HG02943 (cell line): ENCODE results near the gene MSI2.

ENCODE experiments used
- ATAC-seq: cut with Tn5 transposase; IDR thresholded peaks from one replicate; pipeline ENCODE4 v1.9.1; 2021; ENCODE audit warnings: mild to moderate bottlenecking, low read depth, moderate library complexity; ENCODE audit not compliant: unreplicated experiment

MSI2 gene

GRCh38 chr17:57269052-57269451 lies 12.7 kb downstream of the MSI2 start:
- no peak for ATAC-seq

DNA sequence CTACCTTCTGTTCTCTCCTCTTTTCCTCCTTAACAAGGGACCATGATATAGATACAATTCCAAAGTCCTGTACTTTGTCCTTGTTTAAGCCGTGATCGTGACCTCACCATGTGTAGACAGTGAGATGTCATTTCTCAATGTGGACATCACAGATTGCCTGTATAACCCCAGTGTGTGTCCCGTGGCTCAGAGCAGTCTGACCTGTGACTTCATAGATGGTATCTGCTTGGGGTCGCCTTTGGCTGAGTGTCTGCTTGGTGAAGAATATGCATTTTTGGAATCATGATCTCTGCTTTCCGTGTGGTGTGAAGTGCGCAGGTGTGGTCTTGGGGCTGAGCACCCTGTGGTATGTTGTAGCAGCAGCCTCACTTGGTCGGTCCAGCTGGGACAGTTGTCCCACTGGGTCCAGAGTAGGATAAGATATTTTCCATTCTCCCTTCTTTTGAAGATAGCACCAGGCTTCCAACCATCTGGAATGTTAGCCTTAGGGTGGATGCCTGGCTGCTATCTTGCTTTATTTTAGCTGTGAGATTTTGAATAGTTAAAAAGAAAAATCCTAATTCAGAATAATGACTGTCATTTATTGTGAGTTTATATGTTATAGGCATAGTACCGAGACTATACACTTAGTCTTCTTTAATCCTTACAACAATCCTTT lies 13.4 kb downstream of the MSI2 start:
- ATAC-seq, result no peak

- ATAC-seq, result no peak
These were observed 14.5 kb downstream of the MSI2 start for GRCh38 chr17:57270801-57271245.

- ATAC-seq, result no peak
These were observed 15.5 kb downstream of the MSI2 start for GRCh38 chr17:57271821-57272220.

GRCh38 chr17:57273490-57273889 lies 17.2 kb downstream of the MSI2 start:
- ATAC-seq, result no peak

DNA sequence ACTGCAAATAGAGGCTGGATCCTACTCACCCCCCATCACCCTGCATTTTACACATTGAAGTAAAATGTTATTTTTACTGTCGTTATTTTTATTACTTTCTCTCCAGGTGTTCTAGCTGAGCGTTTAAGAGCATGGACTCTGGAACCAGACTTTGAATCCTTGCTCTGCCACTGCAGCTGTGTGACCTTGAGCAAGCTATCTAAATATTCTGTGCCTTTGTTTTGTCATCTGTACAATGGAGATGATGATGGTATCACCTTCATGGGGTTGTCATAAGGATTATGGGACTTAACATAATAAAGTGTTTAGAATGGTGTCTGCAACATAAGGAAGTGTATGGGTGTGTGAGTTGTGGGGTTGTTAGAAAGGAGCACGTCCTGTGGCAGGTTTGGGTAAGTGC lies 17.8 kb downstream of the MSI2 start:
- ATAC-seq, result no peak

GRCh38 chr17:57275071-57275764 lies 18.9 kb downstream of the MSI2 start:
- ATAC-seq, result no peak

DNA sequence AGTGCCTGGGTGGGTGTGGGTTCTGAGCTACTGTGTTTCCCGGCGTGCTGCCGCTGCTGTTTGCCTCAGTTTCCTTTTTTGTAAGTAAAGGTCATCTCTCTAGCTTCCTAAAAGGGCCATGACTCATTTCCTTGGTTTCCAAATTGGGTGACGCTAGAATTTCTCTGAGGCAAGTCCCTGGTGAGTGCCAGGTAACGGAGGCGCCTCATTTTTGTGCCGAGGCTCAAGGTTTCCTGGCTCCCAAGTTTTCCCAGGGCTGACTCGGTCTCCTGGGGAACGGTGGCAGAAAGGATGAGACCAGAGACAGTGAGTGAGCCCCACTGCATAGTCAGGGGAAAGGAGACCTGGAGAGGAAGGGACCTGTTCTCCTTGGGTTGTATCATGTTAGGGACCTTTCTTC lies 20.3 kb downstream of the MSI2 start:
- no peak for ATAC-seq

- ATAC-seq, result no peak
These were observed 21.7 kb downstream of the MSI2 start for GRCh38 chr17:57277923-57278604.

- ATAC-seq, result no peak
These were observed 22.5 kb downstream of the MSI2 start for GRCh38 chr17:57278740-57279387.

DNA sequence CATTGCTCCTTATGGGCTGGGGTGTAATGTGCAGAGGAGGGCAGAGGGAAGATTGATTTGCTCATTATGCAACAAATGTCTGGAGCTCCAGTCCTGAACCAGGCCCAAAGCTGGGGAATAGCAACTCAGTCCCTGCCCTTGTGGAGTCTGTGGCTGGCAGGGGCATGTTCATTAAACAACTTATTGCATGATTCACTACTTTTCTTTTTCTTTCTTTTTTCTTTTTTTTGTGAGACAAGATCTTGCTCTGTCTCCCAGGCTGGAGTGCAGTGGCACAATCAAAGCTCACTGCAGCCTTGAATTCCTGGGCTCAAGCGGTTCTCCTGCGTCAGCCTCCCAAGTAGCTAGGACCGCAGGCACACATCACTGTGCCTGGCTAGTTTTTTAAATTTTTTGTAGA lies 23.1 kb downstream of the MSI2 start:
- ATAC-seq, result no peak

- no peak for ATAC-seq
These were observed 25.6 kb downstream of the MSI2 start for GRCh38 chr17:57281887-57282286.

DNA sequence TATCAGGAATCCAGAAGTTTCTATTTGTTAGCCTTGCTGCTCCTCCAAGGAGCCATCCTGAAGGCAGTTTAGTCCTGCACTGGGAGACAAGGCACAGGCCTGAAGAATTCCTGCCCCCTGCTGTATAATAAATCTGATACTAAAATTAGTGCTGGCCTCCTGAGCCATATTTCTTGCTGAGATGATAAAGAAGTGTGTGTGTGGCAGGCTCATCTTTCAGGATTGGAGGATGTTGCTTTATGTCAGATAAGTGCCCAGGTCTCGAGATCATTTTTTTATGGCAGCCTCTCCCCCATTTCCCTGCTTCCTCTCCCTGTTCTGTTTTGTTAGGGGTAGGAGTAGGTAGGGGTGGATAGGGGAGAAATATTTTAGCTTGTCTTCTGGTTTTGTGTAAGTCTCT lies 26.0 kb downstream of the MSI2 start:
- ATAC-seq, result no peak

GRCh38 chr17:57283203-57283971 lies 27.1 kb downstream of the MSI2 start:
- no peak for ATAC-seq

- ATAC-seq, result no peak
These were observed 28.3 kb downstream of the MSI2 start for GRCh38 chr17:57284583-57284982.

GRCh38 chr17:57284984-57285646 lies 28.8 kb downstream of the MSI2 start:
- ATAC-seq, result peak; percentile 53

DNA sequence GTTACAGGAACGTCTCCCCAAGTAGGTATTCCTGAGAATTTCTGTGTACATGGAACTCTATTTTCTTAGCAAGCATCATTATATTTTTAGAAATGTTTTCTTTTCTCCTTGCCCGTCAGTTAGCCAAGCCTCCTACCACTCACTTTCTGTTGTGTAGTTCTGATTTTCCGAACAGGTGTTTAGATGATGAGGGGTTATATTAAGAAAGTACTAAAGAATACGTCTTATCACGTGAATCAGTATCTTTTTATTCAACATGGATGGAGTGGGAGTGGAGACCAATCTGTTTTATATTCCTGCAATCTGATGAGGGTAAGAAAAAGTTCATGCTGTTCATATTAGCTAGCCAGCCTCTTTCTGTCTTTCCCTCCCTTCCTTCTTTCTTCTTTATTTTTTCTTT lies 29.4 kb downstream of the MSI2 start:
- peak; percentile 11 for ATAC-seq

GRCh38 chr17:57286399-57287105 lies 30.2 kb downstream of the MSI2 start:
- no peak for ATAC-seq

DNA sequence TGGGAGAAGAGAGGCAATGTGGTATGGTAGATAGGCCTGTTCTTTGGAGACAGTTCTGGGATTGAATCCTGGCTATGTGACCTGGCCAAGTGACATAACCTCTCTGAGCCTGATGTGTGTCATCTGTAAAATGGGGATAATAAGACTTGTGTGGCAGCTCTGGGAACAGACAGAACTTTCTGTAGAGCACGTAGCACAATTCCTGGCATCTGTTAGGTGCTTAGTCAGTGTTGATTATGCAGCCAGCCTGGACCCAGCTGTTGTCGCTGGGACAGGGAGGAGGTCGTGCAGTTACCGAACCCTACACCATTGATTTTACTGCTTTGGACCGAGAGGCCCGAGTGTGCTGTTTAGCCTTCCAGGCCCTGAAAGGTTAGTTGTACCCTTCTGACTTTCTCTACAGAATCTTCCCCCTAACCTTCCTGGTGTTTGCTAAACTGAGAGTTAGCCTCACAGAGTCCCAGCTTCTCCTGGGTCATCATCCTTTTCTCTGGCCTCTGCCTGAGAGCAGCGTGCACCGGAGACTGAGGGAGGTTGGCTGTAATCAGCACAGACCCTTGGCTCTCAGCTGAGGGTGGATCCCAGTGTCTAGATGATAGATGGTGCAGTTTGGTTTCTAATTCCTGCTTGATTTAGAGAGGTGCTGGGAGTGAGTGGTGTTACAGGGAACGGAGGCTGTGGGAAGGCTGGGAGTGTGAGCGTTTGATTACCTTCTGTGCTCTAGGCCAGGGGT lies 31.9 kb downstream of the MSI2 start:
- ATAC-seq, result no peak
